Spleen (tissue), 11 donors: ENCODE results near the gene SYNRG. TPM values are rescaled to one million over a fixed set of nuclear protein-coding genes. Genes with fewer than 3 reads are reported as not detected.

Experiments used
- DNase-seq: peaks from one replicate; pipeline ENCODE4 v3.0.0-alpha.2; 2020
- H3K27ac ChIP-seq, 8 donors: fragments of 200-600 bp; sonication (generic) in 7 of 8; 1 replicate in 4 of 8; 2 replicates in 4 of 8; pipeline versions ENCODE4 v1.5.0 to v1.8.0; 2016 to 2021; ENCODE audit warnings: inconsistent platforms in 4 of 8, mild to moderate bottlenecking in 4 of 8, moderate library complexity in 1 of 8
- H3K27me3 ChIP-seq, 7 donors: fragments of 200-600 bp; sonication (generic) in 6 of 7; replicated peaks in 1 of 7; 1 replicate in 4 of 7; 2 replicates in 3 of 7; pipeline versions ENCODE4 v1.5.0 to v1.8.0; 2016 to 2021; ENCODE audit warnings: inconsistent platforms in 3 of 7, mild to moderate bottlenecking in 1 of 7
- H3K36me3 ChIP-seq, 6 donors: fragments of 200-600 bp; sonication (generic) in 5 of 6; 1 replicate in 4 of 6; 2 replicates in 2 of 6; pipeline versions ENCODE4 v1.5.0 to v1.8.0; 2016 to 2021; ENCODE audit warnings: inconsistent platforms in 2 of 6
- H3K4me1 ChIP-seq, 6 donors: fragments of 200-600 bp; sonication (generic) in 5 of 6; 1 replicate in 3 of 6; 2 replicates in 3 of 6; pipeline versions ENCODE4 v1.5.0 to v1.8.0; 2016 to 2021; ENCODE audit warnings: inconsistent platforms in 3 of 6
- H3K4me3 ChIP-seq, 8 donors: fragments of 200-600 bp; sonication (generic) in 7 of 8; 1 replicate in 4 of 8; 2 replicates in 4 of 8; pipeline versions ENCODE4 v1.5.0 to v1.8.0; 2016 to 2021; ENCODE audit warnings: inconsistent platforms in 4 of 8, mild to moderate bottlenecking in 4 of 8, moderate library complexity in 2 of 8
- H3K9me3 ChIP-seq, 8 donors: fragments of 200-600 bp; sonication (generic) in 7 of 8; 1 replicate in 4 of 8; 2 replicates in 4 of 8; pipeline versions ENCODE4 v1.5.0 to v1.8.0; 2016 to 2021; ENCODE audit warnings: inconsistent platforms in 4 of 8
- POLR2A ChIP-seq, 3 donors: fragments of 450-650 bp; IDR thresholded peaks; one replicate each; pipeline ENCODE4 v1.5.1; 2017; ENCODE audit warnings: antibody characterized with exemption in 3 of 3, mild to moderate bottlenecking in 1 of 3
- POLR2AphosphoS5 ChIP-seq, 3 donors: sonication (generic); formaldehyde crosslinking; IDR thresholded peaks; one replicate each; pipeline ENCODE4 v1.5.1; 2017; ENCODE audit warnings: antibody characterized with exemption in 3 of 3
- WGBS, 5 donors: extraction: QIAGEN DNeasy Blood & Tissue Kit in 3 of 5; methylation state at CpG; one replicate each; pipeline versions ENCODE4 v1.1.5 to v1.1.7; 2013 to 2018; 5-methylcytosine and 5-hydroxymethylcytosine counted together
- intact Hi-C: fragments of 100-400 bp; cut with DNase I; formaldehyde crosslinking; loops from one replicate; pipeline ENCODE4 v1.15.0; 2023; ENCODE audit warnings: low total_unique reads
- polyA plus RNA-seq, 3 donors: library from polyadenylated mRNA; stranded (reverse); fragments of 200-250 nt; gene quantifications; one replicate each; pipeline ENCODE4 v1.2.1, GENCODE V29; 2013
- total RNA-seq, 7 donors: library from RNA; depleted of rRNA in 3 of 7; stranded (reverse); fragments of >200 nt in 3 of 7; fragmentation: NEBNext Ultra II Directional in 4 of 7; extraction: Animal tissue kit (Norgen Biotek cat#: 25700) in 4 of 7; gene quantifications; one replicate each; pipeline versions ENCODE4 v1.1.0 to v1.2.1, GENCODE V29; 2016 to 2021
- TF ChIP-seq, protein P1 (sequence below), 11 experiments: fragments of 200-600 bp in 7 of 11; fragments of 450-650 bp in 4 of 11; sonication (generic) in 4 of 11; IDR thresholded peaks in 8 of 11; conservative IDR thresholded peaks in 3 of 11; 1 replicate in 7 of 11; 2 replicates in 4 of 11; pipeline versions ENCODE4 v1.4.0 to v1.8.0; 2016 to 2021; ENCODE audit warnings: antibody characterized with exemption in 11 of 11, inconsistent platforms in 4 of 11, mild to moderate bottlenecking in 1 of 11
- donor health status: healthy with polysubstance abuse.
- donor health status: DM: no; HTN: no; CAD: no; lungs with moderate emphysema.
- donor health status: DM: no; HTN: no; CAD: no.
- donor health status: Bipolar disorder and iron deficiency.
- donor health status: healthy.
- donor health status: DM: no; HTN: no; CAD: no.
- donor health status: DM: yes; HTN: yes; CAD: no.

Gene SYNRG
- total and polyA plus RNA-seq, 10 donors, result 10.9 to 91.3 (median 69.8) TPM

DNA sequence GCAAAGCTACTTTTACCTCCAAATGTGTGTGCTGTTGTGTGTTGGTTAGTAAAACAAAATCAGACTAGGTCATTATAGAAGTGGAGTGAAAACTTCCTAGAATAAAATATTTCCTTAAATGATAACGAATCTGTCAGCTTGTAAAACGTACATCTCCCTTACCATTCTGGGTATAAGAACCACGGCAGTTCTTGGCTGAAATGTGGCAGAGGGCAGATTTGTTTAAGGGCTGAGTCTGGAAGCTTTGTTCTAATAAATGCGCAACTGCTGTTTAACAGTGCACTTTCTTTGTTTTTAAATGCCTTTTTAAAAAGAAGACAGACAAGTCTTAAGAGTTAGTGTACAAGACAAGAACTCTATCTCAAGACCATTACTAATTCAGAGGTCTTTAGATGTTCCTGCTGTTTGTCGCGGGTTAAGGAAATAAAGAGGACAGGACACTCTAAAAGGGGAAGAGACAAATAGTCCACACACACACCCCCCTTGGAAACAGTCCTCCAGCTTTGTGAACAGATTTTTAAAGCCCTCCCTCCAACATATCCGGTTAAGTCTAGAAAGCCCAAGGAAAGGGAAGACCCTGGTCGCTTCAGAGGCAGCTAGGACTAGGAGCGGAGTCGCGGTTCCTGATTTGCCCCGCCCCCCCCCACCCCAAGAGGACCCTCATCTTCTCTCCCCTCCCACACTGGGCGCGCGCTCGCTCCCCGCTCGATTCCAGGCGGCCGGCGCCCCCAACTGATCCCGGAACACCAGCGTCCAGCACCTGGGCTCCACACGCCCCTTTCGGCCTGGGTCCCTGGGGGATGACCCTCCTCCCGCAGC lies 658 bp downstream of the SYNRG start:
- peaks cover 0 to 22% (median 6%) of the 10 kb centered on the region in 6 donors for H3K36me3 ChIP-seq

DNA sequence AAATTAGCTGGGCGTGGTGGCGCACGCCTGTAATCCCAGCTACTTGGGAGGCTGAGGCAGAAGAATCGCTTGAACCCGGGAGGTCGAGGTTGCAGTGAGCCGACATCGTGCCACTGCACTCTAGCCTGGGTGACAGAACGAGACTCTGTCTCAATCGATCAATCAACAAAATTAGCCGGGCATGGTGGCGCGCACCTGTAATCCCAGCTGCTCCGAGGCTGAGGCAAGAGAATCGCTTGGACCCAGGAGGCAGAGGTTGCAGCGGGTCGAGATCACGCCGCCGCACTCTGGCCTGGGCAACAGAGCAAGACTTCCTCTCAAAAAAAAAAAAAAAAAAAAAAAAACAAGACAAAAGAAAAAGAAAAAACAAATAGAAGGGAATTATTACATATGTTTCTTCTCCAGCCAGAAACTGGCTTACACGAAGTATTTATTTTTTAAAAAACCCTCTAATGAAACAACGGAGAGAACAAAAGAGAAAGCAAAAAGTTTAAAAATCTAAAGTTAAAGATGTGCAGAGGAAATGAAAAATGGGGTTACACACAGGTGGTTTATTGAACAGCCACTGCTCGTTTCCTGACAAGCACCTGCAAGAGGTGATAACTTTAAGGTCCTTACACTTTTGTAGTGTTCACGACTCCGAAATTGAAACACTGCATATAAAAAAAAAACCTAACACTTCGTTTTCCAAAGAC lies 1.4 kb downstream of the SYNRG start:
- Histone ChIP-seq H3K27ac (peak overlapping the region; percentile 83 to 99 (median 95)), H3K36me3 (peaks cover 0 to 22% (median under 1%) of the 10 kb centered on the region in 6 donors), H3K9me3 (no peaks in the 10 kb centered on the region), H3K4me1 (peaks cover 26 to 70% (median 57%) of the 10 kb centered on the region in 6 donors), H3K27me3 (no peaks in the 10 kb centered on the region), H3K4me3 (peak overlapping the region; percentile 74 to 99 (median 90))
- DNase-seq, result peak; percentile 84
- TF ChIP-seq, protein P1, sequence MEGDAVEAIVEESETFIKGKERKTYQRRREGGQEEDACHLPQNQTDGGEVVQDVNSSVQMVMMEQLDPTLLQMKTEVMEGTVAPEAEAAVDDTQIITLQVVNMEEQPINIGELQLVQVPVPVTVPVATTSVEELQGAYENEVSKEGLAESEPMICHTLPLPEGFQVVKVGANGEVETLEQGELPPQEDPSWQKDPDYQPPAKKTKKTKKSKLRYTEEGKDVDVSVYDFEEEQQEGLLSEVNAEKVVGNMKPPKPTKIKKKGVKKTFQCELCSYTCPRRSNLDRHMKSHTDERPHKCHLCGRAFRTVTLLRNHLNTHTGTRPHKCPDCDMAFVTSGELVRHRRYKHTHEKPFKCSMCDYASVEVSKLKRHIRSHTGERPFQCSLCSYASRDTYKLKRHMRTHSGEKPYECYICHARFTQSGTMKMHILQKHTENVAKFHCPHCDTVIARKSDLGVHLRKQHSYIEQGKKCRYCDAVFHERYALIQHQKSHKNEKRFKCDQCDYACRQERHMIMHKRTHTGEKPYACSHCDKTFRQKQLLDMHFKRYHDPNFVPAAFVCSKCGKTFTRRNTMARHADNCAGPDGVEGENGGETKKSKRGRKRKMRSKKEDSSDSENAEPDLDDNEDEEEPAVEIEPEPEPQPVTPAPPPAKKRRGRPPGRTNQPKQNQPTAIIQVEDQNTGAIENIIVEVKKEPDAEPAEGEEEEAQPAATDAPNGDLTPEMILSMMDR (IDR thresholded peaks at IDR 0.05 in 8 of 11, conservative IDR thresholded peaks at IDR 0.05 in 3 of 11), result no peak
- no peak for TF ChIP-seq POLR2A (IDR thresholded peaks at IDR 0.05)
- peak in 2 of 3 donors; percentile 31 to 61 for TF ChIP-seq POLR2AphosphoS5 (IDR thresholded peaks at IDR 0.05)
- WGBS, 5 donors, result 36 to 61% (median 54%) methylated on average over 23 to 26 of the region's 26 CpGs
- intact Hi-C loops, result no loop called here

More for the DNA sequence above, 658 bp downstream of the SYNRG start:
- Histone ChIP-seq H3K4me1 (peaks cover 23 to 62% (median 52%) of the 10 kb centered on the region in 6 donors), H3K4me3 (peak overlapping the region; percentile 74 to 99 (median 90)), H3K27me3 (no peaks in the 10 kb centered on the region), H3K27ac (peak overlapping the region; percentile 83 to 99 (median 95)), H3K9me3 (no peaks in the 10 kb centered on the region)
- WGBS, 5 donors, result 0 to 1% (median 1%) methylated on average over 21 to 26 of the region's 26 CpGs
- intact Hi-C loops, result no loop called here
- DNase-seq, result no peak
- TF ChIP-seq, protein P1 (IDR thresholded peaks at IDR 0.05 in 8 of 11, conservative IDR thresholded peaks at IDR 0.05 in 3 of 11), result no peak
- TF ChIP-seq POLR2A (IDR thresholded peaks at IDR 0.05), result no peak
- no peak for TF ChIP-seq POLR2AphosphoS5 (IDR thresholded peaks at IDR 0.05)

DNA sequence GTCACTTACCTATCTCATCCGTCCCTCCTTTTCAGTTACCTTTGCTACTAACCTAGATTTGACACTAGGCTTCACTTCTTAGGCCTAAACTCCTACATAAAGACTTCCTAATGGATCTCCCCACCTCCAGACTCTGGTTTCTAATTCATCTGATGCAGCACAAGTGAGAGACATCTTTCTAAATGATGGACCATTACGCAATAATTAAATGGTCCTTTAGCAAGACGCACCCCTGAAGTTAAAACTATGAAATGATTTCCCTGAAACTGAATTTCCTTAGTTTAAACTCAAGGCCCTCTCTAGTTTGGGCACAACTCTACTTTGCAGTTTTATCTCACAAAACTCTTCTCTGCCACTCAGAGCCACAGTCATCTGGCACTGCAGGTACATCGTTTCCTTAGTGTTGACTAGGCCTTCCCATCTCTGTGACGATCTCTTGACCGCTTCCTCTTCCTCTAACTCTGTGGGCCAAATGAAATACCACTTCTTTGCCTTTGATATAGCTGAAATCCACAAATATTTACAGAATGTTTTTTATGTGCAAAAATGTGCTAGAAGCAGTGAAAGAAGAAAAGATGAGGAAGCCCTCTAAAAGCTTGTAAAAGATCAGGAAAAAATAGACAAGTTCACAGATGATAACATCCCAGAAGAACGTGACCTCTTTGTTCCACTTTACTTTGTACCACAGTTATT lies 3.3 kb downstream of the SYNRG start:
- H3K27me3 ChIP-seq, result no peaks in the 10 kb centered on the region
- peaks cover 26 to 86% (median 67%) of the 10 kb centered on the region in 6 donors for H3K4me1 ChIP-seq
- intact Hi-C loops, result no loop called here
- no peak for DNase-seq
- no peaks in the 10 kb centered on the region for H3K9me3 ChIP-seq
- peak overlapping the region in 3 of 8 donors; percentile 3 to 21 (median 7) for H3K4me3 ChIP-seq
- H3K27ac ChIP-seq, result peak overlapping the region; percentile 5 to 99 (median 95)
- H3K36me3 ChIP-seq, result peaks cover 0 to 29% (median under 1%) of the 10 kb centered on the region in 6 donors
- 36 to 45% (median 41%) methylated on average over 7 of the region's 7 CpGs for WGBS, 5 donors
- peak in 1 of 3 donors; percentile 85 for TF ChIP-seq POLR2AphosphoS5 (IDR thresholded peaks at IDR 0.05)
- no peak for TF ChIP-seq POLR2A (IDR thresholded peaks at IDR 0.05)

DNA sequence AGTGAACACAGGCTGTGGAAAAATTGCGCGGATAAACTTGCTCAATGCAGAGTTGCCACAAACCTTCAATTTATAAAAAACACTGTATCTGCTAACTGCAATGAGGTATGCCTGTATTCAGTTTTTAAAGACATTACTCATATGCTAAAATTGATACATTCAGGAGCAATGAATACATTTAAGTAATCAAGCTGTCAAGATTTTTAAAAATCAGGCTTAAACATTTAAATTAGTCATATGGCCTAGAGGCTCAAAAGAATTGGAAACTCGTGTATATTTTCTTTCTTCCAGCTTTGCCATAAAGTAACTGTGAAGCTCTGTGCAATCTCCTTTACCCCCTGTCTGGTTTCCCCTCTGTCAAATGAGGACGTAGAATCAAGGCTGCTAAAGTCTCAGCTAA lies 4.1 kb downstream of the SYNRG start:
- intact Hi-C loops, result no loop called here
- TF ChIP-seq, protein P1 (IDR thresholded peaks at IDR 0.05 in 8 of 11, conservative IDR thresholded peaks at IDR 0.05 in 3 of 11), result no peak
- TF ChIP-seq POLR2AphosphoS5 (IDR thresholded peaks at IDR 0.05) (no peak), POLR2A (IDR thresholded peaks at IDR 0.05) (no peak)
- Histone ChIP-seq H3K4me1 (peaks cover 26 to 91% (median 66%) of the 10 kb centered on the region in 6 donors), H3K9me3 (no peaks in the 10 kb centered on the region), H3K27ac (peak overlapping the region in 6 of 8 donors; percentile 14 to 99 (median 96)), H3K4me3 (peak overlapping the region in 1 of 8 donors; percentile 21), H3K36me3 (peaks cover 0 to 38% (median 9%) of the 10 kb centered on the region in 6 donors), H3K27me3 (no peaks in the 10 kb centered on the region)
- WGBS, 5 donors, result 69 to 79% (median 74%) methylated on average over 4 of the region's 4 CpGs
- DNase-seq, result no peak
